ENCODE data around the gene NT5DC1. TPM values are rescaled to one million over a fixed set of nuclear protein-coding genes. Genes with fewer than 3 reads are reported as not detected.

Gene NT5DC1
- polyA plus RNA-seq, 3 donors = 18.2 to 39.0 (median 28.3) TPM

DNA sequence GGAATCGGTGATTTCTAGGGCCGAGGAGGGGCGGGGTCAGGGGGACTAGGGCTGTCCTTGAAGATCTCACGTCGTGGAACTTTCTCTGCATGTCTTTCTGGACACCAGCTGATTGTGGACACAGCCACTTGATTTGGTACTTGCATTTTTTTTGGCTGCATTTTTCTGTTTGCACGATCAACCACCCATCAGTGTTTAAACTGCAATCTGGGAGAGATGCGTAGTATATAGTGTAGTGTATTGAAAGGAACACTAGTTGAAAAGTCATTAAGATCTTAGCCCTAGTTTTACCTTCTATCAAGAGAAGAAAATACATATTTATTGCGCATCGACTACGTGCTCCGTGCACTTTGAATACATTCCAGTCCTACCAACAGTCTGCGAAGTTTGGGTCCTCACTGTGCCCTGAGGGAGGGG is 657 bp downstream of the NT5DC1 start:
- H3K4me3 ChIP-seq (replicated peaks in 1 of 3; ENCODE audit: low read depth in 2 of 3, low read length in 3 of 3) = peak overlapping the region; percentile 51 to 91 (median 87)
- peaks cover 6% of the 10 kb centered on the region for H3K79me2 ChIP-seq (ENCODE audit: insufficient read depth, low read length)

DNA sequence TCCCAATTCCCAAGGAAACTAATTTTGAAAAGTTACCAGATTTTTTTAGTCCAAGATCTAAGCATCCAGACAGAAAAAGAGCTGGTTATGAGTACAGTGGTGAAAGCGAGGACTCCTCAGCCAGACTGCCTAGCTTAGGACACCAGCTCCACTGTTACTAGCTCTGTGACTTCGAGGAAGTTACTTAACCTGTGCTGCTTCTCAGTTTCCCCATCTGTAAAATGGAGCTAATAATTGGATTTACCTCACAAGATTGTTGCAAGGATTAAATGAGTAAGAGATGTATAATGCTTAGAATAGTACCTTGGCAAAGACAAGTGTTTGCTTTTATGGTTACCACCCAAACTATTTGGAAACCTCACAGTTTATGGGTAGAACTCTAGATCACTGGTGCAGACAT is 1.1 kb downstream of the NT5DC1 start:
- intact Hi-C loops (cut with micrococcal nuclease) = no loop called here

More for the DNA sequence above, 657 bp downstream of the NT5DC1 start:
- H3K4me3 Mint-ChIP-seq = peak overlapping the region; percentile 88 to 95
- TF ChIP-seq, protein P1, sequence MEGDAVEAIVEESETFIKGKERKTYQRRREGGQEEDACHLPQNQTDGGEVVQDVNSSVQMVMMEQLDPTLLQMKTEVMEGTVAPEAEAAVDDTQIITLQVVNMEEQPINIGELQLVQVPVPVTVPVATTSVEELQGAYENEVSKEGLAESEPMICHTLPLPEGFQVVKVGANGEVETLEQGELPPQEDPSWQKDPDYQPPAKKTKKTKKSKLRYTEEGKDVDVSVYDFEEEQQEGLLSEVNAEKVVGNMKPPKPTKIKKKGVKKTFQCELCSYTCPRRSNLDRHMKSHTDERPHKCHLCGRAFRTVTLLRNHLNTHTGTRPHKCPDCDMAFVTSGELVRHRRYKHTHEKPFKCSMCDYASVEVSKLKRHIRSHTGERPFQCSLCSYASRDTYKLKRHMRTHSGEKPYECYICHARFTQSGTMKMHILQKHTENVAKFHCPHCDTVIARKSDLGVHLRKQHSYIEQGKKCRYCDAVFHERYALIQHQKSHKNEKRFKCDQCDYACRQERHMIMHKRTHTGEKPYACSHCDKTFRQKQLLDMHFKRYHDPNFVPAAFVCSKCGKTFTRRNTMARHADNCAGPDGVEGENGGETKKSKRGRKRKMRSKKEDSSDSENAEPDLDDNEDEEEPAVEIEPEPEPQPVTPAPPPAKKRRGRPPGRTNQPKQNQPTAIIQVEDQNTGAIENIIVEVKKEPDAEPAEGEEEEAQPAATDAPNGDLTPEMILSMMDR (IDR thresholded peaks at IDR 0.05) = no peak
- intact Hi-C loops (cut with micrococcal nuclease) = no loop called here
- no peaks in the 10 kb centered on the region for H3K27me3 Mint-ChIP-seq (ENCODE audit: low read depth in 3 of 3)
- Histone ChIP-seq H3K27ac (ENCODE audit: low read depth in 1 of 2, low read length in 2 of 2) (peak overlapping the region; percentile 59 to 81), H3K9me3 (replicated peaks in 1 of 2; ENCODE audit: control insufficient read depth in 1 of 2, insufficient read depth in 1 of 2, low read length in 2 of 2) (peaks cover 3 to 4% of the 10 kb centered on the region in 2 donors), H3K4me2 (replicated peaks; ENCODE audit: extremely low read depth, low read length, poor library complexity, severe bottlenecking) (peak overlapping the region; percentile 88), H3K27me3 (ENCODE audit: control insufficient read depth in 2 of 2, insufficient read depth in 2 of 2, low read length in 2 of 2) (no peaks in the 10 kb centered on the region), H3K36me3 (replicated peaks in 1 of 2; ENCODE audit: control insufficient read depth in 1 of 2, insufficient read depth in 2 of 2, low read length in 2 of 2) (no peaks in the 10 kb centered on the region), H3K4me1 (ENCODE audit: control insufficient read depth in 1 of 2, insufficient read depth in 2 of 2, low read length in 2 of 2) (peaks cover 27 to 31% of the 10 kb centered on the region in 2 donors), H2AFZ (ENCODE audit: insufficient read depth, low read depth, low read length, poor library complexity, severe bottlenecking) (peak overlapping the region; percentile 90), H3K9ac (ENCODE audit: insufficient read depth, low read length, poor library complexity, severe bottlenecking) (peak overlapping the region; percentile 73), H4K20me1 (ENCODE audit: insufficient read depth, low read length) (no peaks in the 10 kb centered on the region)
- WGBS (ENCODE audit: insufficient coverage) = 0% methylated on average over 5 of the region's 12 CpGs
- H3K36me3 Mint-ChIP-seq = peaks cover 3 to 12% of the 10 kb centered on the region in 2 donors
- H3K4me1 Mint-ChIP-seq = peaks cover 40% of the 10 kb centered on the region
- DNase-seq = no peak
- peaks cover 4 to 5% (median 5%) of the 10 kb centered on the region in 7 donors for H3K9me3 Mint-ChIP-seq
- H3K27ac Mint-ChIP-seq = peak overlapping the region in 6 of 7 donors; percentile 80 to 90 (median 86)

More for the DNA sequence above, 1.1 kb downstream of the NT5DC1 start:
- peaks cover 40% of the 10 kb centered on the region for H3K4me1 Mint-ChIP-seq
- WGBS (ENCODE audit: insufficient coverage) = 100% methylated on average over 1 of the region's 2 CpGs
- H3K36me3 Mint-ChIP-seq = peaks cover 3 to 13% of the 10 kb centered on the region in 2 donors
- Histone ChIP-seq H3K4me1 (ENCODE audit: control insufficient read depth in 1 of 2, insufficient read depth in 2 of 2, low read length in 2 of 2) (peaks cover 27 to 31% of the 10 kb centered on the region in 2 donors), H3K36me3 (replicated peaks in 1 of 2; ENCODE audit: control insufficient read depth in 1 of 2, insufficient read depth in 2 of 2, low read length in 2 of 2) (no peaks in the 10 kb centered on the region), H3K79me2 (ENCODE audit: insufficient read depth, low read length) (peaks cover 6% of the 10 kb centered on the region), H2AFZ (ENCODE audit: insufficient read depth, low read depth, low read length, poor library complexity, severe bottlenecking) (peak overlapping the region; percentile 90), H3K9ac (ENCODE audit: insufficient read depth, low read length, poor library complexity, severe bottlenecking) (peak overlapping the region; percentile 73), H3K27me3 (ENCODE audit: control insufficient read depth in 2 of 2, insufficient read depth in 2 of 2, low read length in 2 of 2) (no peaks in the 10 kb centered on the region), H3K4me2 (replicated peaks; ENCODE audit: extremely low read depth, low read length, poor library complexity, severe bottlenecking) (peak overlapping the region; percentile 88), H3K4me3 (replicated peaks in 1 of 3; ENCODE audit: low read depth in 2 of 3, low read length in 3 of 3) (peak overlapping the region in 2 of 3 experiments; percentile 87 to 91), H3K9me3 (replicated peaks in 1 of 2; ENCODE audit: control insufficient read depth in 1 of 2, insufficient read depth in 1 of 2, low read length in 2 of 2) (no peaks in the 10 kb centered on the region), H3K27ac (ENCODE audit: low read depth in 1 of 2, low read length in 2 of 2) (peak overlapping the region in 1 of 2 donors; percentile 81), H4K20me1 (ENCODE audit: insufficient read depth, low read length) (no peaks in the 10 kb centered on the region)
- DNase-seq = no peak
- H3K27me3 Mint-ChIP-seq (ENCODE audit: low read depth in 3 of 3) = no peaks in the 10 kb centered on the region
- peak overlapping the region; percentile 88 to 95 for H3K4me3 Mint-ChIP-seq
- peak overlapping the region in 3 of 7 donors; percentile 80 to 87 (median 80) for H3K27ac Mint-ChIP-seq
- peaks cover 0 to 3% (median under 1%) of the 10 kb centered on the region in 7 donors for H3K9me3 Mint-ChIP-seq
- TF ChIP-seq, protein P1 (IDR thresholded peaks at IDR 0.05) = no peak
